A549 (cell line): ENCODE data around the gene UBE2N. TPM values are rescaled to one million over a fixed set of nuclear protein-coding genes. Genes with fewer than 3 reads are reported as not detected.
"Not testable (repeated sequence)": the region's sequence is repeated elsewhere in the genome, so short reads cannot be mapped to it uniquely, and the experiment has no call there.

ENCODE experiments used
- ATAC-seq, 2 experiments: fragments of 200-7000 bp in 1 of 2; fragments of >200 bp in 1 of 2; cut with Nextera tagmentation in 1 of 2; cut with Tn5 transposase in 1 of 2; 3 replicates each; pipeline versions ENCODE4 v1.8.0 to v1.9.1; 2018 to 2020; ENCODE audit warnings: mild to moderate bottlenecking in 1 of 2, moderate library complexity in 1 of 2
- CTCF ChIA-PET: fragments of 300-600 bp; sonication (Branson Sonifier 250); formaldehyde crosslinking; extraction: SDS; loops from one replicate; lab custom pipeline; 2021; ENCODE audit warnings: antibody characterized with exemption, inconsistent platforms; lab: Yijun Ruan, JAX
- POLR2A ChIA-PET: fragments of 350-600 bp; formaldehyde crosslinking; extraction: SDS; loops from one replicate; lab custom pipeline; 2021; ENCODE audit warnings: antibody characterized with exemption, inconsistent platforms; lab: Yijun Ruan, JAX
- DNase-seq, 2 experiments: peaks; one replicate each; pipeline versions ENCODE4 v3.0.0 to v3.0.0-alpha.2; 2011 to 2016; ENCODE audit warnings: low read depth in 1 of 2, low spot score in 1 of 2
- FAIRE-seq: peaks from 2 replicates; lab custom pipeline; 2011; peaks lifted over from hg19 to GRCh38; lab: Jason Lieb, UNC
- H3K27ac ChIP-seq, 2 experiments: fragments of >200 bp; sonication (Bioruptor Twin); formaldehyde crosslinking; 3 replicates each; pipeline ENCODE4 v1.5.1; 2016 to 2017
- H3K4me1 ChIP-seq: fragments of >200 bp; sonication (Bioruptor Twin); formaldehyde crosslinking; 3 replicates; pipeline ENCODE4 v1.6.1; 2016
- H3K4me2 ChIP-seq: fragments of >200 bp; sonication (Bioruptor Twin); formaldehyde crosslinking; 3 replicates; pipeline ENCODE4 v1.6.1; 2016
- H3K4me3 ChIP-seq: fragments of >200 bp; sonication (Bioruptor Twin); formaldehyde crosslinking; 3 replicates; pipeline ENCODE4 v1.5.1; 2016
- H3K9me3 ChIP-seq: fragments of >200 bp; sonication (Bioruptor Twin); formaldehyde crosslinking; 3 replicates; pipeline ENCODE4 v1.6.1; 2016
- CHD4 ChIP-seq: fragments of 200-600 bp; sonication (generic); IDR thresholded peaks from 2 replicates; pipeline ENCODE4 v1.6.1; 2016; ENCODE audit warnings: antibody characterized with exemption, mild to moderate bottlenecking, borderline replicate concordance
- ESRRA ChIP-seq: fragments of 150-350 bp; IDR thresholded peaks from 2 replicates; pipeline ENCODE4 v1.6.1; 2014; ENCODE audit warnings: mild to moderate bottlenecking, low read length, borderline replicate concordance
- FOSB ChIP-seq: fragments of 250-450 bp; sonication (Bioruptor Pico); IDR thresholded peaks from 2 replicates; pipeline ENCODE4 v1.5.0; 2020; ENCODE audit warnings: mild to moderate bottlenecking, moderate library complexity
- FOXS1 ChIP-seq: fragments of 250-450 bp; sonication (Bioruptor Pico); IDR thresholded peaks from 2 replicates; pipeline ENCODE4 v1.5.0; 2020; ENCODE audit warnings: mild to moderate bottlenecking, moderate library complexity
- HEYL ChIP-seq: fragments of 250-450 bp; sonication (Bioruptor Pico); IDR thresholded peaks from 2 replicates; pipeline ENCODE4 v1.8.0; 2021; ENCODE audit warnings: mild to moderate bottlenecking, moderate library complexity
- KDM1A ChIP-seq: fragments of 200-600 bp; sonication (generic); IDR thresholded peaks from 2 replicates; pipeline ENCODE4 v1.6.1; 2016; ENCODE audit warnings: low read depth, mild to moderate bottlenecking
- MAZ ChIP-seq: fragments of 150-350 bp; IDR thresholded peaks from 2 replicates; pipeline ENCODE4 v1.6.1; 2014; ENCODE audit warnings: antibody characterized with exemption, low read depth, low read length, borderline replicate concordance
- NPAS2 ChIP-seq: fragments of 250-450 bp; sonication (Bioruptor Pico); IDR thresholded peaks from 2 replicates; pipeline ENCODE4 v1.8.0; 2022; ENCODE audit warnings: mild to moderate bottlenecking, moderate library complexity, borderline replicate concordance
- PHF8 ChIP-seq: fragments of 200-600 bp; sonication (generic); IDR thresholded peaks from 2 replicates; pipeline ENCODE4 v1.6.1; 2016; ENCODE audit warnings: low read depth, mild to moderate bottlenecking, antibody characterized with exemption, moderate library complexity, borderline replicate concordance
- POLR2AphosphoS2 ChIP-seq: conservative IDR thresholded peaks from 2 replicates; pipeline ENCODE4 v1.6.1; 2012; ENCODE audit warnings: low read length, improper control_type of control experiment, inconsistent platforms
- SMC3 ChIP-seq: fragments of >200 bp; sonication (Bioruptor Twin); formaldehyde crosslinking; IDR thresholded peaks from 3 replicates; pipeline ENCODE4 v1.6.1; 2018; ENCODE audit warnings: inconsistent platforms
- TP53 ChIP-seq: fragments of 250-450 bp; sonication (Bioruptor Pico); IDR thresholded peaks from 2 replicates; pipeline ENCODE4 v1.5.0; 2021; ENCODE audit warnings: mild to moderate bottlenecking, moderate library complexity
- WGBS: methylation state at CpG from one replicate; pipeline ENCODE4 v1.1.6; 2017; ENCODE audit errors: missing lambda C conversion rate; 5-methylcytosine and 5-hydroxymethylcytosine counted together
- polyA plus RNA-seq, 4 experiments: library from polyadenylated mRNA; depleted of rRNA in 3 of 4; stranded (reverse); fragments of >200 nt; fragmentation: RNase III in 1 of 4; extraction: RNeasy Plus Mini Kit Qiagen cat#74134 plus additional on column Dnase treatment in 1 of 4; gene quantifications; 2 replicates in 3 of 4; 3 replicates in 1 of 4; pipeline ENCODE4 v1.2.3, GENCODE V29; 2011 to 2017
- TF ChIP-seq, protein P1 (sequence below): fragments of 250-450 bp; sonication (Bioruptor Pico); IDR thresholded peaks from 2 replicates; pipeline ENCODE4 v1.5.0; 2020; ENCODE audit warnings: low read depth, mild to moderate bottlenecking, moderate library complexity
- TF ChIP-seq, protein P2 (sequence below): IDR thresholded peaks from 2 replicates; pipeline ENCODE4 v1.6.1; 2012; ENCODE audit warnings: low read depth, borderline replicate concordance
- TF ChIP-seq, protein P3 (sequence below): fragments of 250-450 bp; sonication (Bioruptor Pico); IDR thresholded peaks from 2 replicates; pipeline ENCODE4 v1.5.0; 2021; ENCODE audit warnings: mild to moderate bottlenecking, moderate library complexity, borderline replicate concordance
- TF ChIP-seq, protein P4 (sequence below): fragments of 450-650 bp; IDR thresholded peaks from 2 replicates; pipeline ENCODE4 v1.6.1; 2014; ENCODE audit warnings: antibody characterized with exemption

Gene UBE2N
- polyA plus RNA-seq, 2 of the 4 experiments (the other 2 are of a cell fraction), result 160 to 168 TPM

DNA sequence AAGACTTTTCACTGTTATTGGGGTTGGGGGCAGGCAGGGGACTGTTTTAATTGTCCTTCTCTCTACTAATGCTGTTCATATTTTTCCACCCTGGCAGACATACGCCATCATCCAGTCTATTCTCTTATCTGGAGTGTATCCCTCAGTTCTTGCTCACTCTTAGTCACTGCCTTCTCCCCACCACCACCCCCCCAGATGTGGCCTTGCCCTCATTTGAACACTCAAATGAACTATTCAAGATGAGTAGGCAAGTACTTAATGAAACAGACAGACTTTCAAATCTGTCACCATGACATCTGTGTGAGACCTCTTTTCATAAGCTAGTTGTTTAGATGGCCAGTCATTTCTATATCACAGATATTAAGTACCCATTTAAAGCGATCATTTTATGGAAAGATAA lies 54.0 kb downstream of the UBE2N start (continued):
- TF ChIP-seq, protein P1, sequence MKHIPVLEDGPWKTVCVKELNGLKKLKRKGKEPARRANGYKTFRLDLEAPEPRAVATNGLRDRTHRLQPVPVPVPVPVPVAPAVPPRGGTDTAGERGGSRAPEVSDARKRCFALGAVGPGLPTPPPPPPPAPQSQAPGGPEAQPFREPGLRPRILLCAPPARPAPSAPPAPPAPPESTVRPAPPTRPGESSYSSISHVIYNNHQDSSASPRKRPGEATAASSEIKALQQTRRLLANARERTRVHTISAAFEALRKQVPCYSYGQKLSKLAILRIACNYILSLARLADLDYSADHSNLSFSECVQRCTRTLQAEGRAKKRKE, result no peak
- TF ChIP-seq TP53 (no peak), SMC3 (no peak)
- TF ChIP-seq, all 56 proteins: peak for 0

DNA sequence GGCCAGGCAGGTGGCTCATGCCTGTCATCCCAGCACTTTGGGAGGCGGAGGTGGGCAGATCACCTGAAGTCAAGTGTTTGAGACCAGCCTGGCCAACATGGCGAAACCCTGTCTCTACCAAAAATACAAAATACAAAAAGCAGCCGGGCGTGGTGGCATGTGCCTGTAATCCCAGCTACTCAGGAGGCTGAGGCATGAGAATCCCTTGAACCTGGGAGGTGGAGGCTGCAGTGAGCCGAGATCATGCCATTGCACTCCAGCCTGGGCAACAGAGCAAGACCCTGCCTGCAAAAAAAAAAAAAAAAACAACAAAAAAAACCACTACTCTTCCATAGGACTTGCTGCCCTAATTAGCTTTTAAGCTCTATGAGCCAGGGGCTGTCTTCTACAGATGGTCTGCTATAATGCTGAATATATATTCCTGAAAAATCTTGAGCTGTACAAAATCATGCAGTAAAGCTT lies 59.7 kb downstream of the UBE2N start:
- H3K27ac ChIP-seq, H3K9me3 ChIP-seq, ATAC-seq, POLR2A ChIA-PET, H3K4me2 ChIP-seq, FAIRE-seq, DNase-seq, H3K4me3 ChIP-seq: not testable (repeated sequence)
- CTCF ChIA-PET, result interaction anchor here (0.6 to 8.6 kb wide), 7 partner anchors 12 to 506 kb away, joined by 3 to 67 read pairs (median 4); no protein-coding TSS in a partner anchor
- 98% methylated on average over 5 of the region's 5 CpGs for WGBS
- H3K4me1 ChIP-seq, result peaks cover 24% of the 10 kb centered on the region

DNA sequence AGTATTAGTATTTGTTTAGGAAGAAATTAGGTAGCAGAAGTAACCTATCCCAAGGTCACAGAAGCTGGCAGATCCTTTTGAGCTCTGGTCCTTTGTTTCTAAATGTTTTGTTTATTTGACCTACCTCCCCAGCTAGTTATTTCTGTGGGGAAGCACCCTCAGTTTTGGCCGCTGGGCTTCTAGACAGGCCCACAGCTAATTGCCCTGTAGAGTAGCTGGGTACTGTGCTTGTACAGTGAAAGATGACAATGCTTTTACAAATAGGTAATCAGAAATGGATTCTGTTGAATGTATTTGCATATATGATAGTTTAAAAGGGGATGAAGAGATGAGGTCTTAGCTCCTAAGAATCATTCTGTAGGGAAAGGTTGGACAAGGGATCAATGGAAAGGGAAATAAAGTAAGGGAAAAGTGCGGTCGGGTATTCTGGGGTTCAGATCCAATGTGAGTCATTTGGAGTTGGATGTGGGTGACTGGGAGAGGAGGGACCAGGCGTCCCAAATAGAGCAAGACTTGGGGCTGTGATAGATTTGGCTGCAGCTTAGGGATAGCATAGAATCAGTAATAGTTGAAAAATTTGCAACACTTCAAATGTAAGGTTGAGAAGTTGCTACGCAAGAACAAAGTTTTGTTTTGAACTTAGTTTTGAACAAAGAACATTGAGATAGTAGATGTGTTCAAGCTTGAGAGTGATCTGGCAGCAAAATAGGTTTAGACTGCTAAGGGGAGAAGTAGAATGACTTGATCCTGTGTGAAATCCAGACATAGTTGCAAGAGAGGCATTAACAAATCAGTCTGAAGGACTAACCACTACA lies 60.4 kb downstream of the UBE2N start:
- WGBS, result 87% methylated on average over 5 of the region's 5 CpGs
- H3K9me3 ChIP-seq, result no peaks in the 10 kb centered on the region
- no peak for ATAC-seq
- H3K4me1 ChIP-seq, result peaks cover 30% of the 10 kb centered on the region
- no peak for FAIRE-seq
- DNase-seq, result no peak
- CTCF ChIA-PET, result interaction anchor here (0.5 to 8.6 kb wide), 11 partner anchors 15 to 1393 kb away, joined by 3 to 67 read pairs (median 4); no protein-coding TSS in a partner anchor
- H3K27ac ChIP-seq, result no peak overlapping the region
- POLR2A ChIA-PET, result interaction anchor here (1.6 kb wide), 1 partner anchor 394 kb away, joined by 3 read pairs; no protein-coding TSS in a partner anchor
- H3K4me2 ChIP-seq, result peak overlapping the region; percentile 91
- no peak for TF ChIP-seq CHD4
- no peak for TF ChIP-seq HEYL (CRISPR knock-in tag)
- TF ChIP-seq PHF8, result no peak
- no peak for TF ChIP-seq ESRRA
- TF ChIP-seq, protein P1, result no peak
- no peak for TF ChIP-seq FOSB
- TF ChIP-seq, protein P2, sequence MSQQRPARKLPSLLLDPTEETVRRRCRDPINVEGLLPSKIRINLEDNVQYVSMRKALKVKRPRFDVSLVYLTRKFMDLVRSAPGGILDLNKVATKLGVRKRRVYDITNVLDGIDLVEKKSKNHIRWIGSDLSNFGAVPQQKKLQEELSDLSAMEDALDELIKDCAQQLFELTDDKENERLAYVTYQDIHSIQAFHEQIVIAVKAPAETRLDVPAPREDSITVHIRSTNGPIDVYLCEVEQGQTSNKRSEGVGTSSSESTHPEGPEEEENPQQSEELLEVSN, result no peak
- TF ChIP-seq, protein P3, sequence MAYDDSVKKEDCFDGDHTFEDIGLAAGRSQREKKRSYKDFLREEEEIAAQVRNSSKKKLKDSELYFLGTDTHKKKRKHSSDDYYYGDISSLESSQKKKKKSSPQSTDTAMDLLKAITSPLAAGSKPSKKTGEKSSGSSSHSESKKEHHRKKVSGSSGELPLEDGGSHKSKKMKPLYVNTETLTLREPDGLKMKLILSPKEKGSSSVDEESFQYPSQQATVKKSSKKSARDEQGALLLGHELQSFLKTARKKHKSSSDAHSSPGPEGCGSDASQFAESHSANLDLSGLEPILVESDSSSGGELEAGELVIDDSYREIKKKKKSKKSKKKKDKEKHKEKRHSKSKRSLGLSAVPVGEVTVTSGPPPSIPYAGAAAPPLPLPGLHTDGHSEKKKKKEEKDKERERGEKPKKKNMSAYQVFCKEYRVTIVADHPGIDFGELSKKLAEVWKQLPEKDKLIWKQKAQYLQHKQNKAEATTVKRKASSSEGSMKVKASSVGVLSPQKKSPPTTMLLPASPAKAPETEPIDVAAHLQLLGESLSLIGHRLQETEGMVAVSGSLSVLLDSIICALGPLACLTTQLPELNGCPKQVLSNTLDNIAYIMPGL (CRISPR knock-in tag), result no peak
- TF ChIP-seq FOXS1 (CRISPR knock-in tag), result no peak
- no peak for TF ChIP-seq MAZ
- no peak for TF ChIP-seq NPAS2 (CRISPR knock-in tag)
- TF ChIP-seq, protein P4, sequence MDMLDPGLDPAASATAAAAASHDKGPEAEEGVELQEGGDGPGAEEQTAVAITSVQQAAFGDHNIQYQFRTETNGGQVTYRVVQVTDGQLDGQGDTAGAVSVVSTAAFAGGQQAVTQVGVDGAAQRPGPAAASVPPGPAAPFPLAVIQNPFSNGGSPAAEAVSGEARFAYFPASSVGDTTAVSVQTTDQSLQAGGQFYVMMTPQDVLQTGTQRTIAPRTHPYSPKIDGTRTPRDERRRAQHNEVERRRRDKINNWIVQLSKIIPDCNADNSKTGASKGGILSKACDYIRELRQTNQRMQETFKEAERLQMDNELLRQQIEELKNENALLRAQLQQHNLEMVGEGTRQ, result no peak
- TF ChIP-seq KDM1A, result no peak
- TF ChIP-seq POLR2AphosphoS2, result no peak
- no peak overlapping the region for H3K4me3 ChIP-seq
